ENCODE measurements around the gene CEBPG. TPM values are rescaled to one million over a fixed set of nuclear protein-coding genes. Genes with fewer than 3 reads are reported as not detected.
A peak's percentile ranks its signal among the peaks of the same experiment; 100 is the strongest.

CEBPG gene
- polyA plus RNA-seq, 4 donors, result 48.6 to 78.0 (median 67.7) TPM

DNA sequence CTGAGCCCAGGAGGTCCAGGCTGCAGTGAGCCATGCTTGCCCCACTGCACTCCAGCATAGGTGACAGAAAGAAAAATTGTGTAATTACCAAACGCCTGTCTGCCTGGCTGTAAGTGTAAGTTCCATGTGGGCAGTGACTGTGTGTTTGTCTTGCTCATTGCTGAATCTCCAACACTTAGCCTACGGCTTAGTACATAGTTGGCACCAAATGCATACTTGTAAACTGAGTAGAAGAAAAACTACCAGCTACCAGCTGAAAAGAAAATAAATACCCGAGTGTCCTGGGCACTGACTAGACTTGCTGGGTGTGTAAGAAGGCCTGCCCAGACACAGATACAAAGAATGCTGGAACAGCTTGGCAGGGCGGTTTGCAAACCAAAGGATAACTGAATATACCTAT is 2.7 kb upstream of the CEBPG start:
- FAIRE-seq (no peak), DNase-seq (no peak)
- Histone ChIP-seq H3K36me3 (ENCODE audit: control insufficient read depth in 3 of 3, insufficient read depth in 2 of 3, low read depth in 1 of 3, low read length in 3 of 3) (no peaks in the 10 kb centered on the region), H3K27ac (ENCODE audit: low read depth in 1 of 3, low read length in 2 of 3) (no peak overlapping the region), H3K9me3 (ENCODE audit: control insufficient read depth in 2 of 2, insufficient read depth in 1 of 2, low read depth in 1 of 2, low read length in 1 of 2) (peaks cover 0 to 4% of the 10 kb centered on the region in 2 donors), H3K27me3 (ENCODE audit: control insufficient read depth in 3 of 3, insufficient read depth in 3 of 3, low read length in 3 of 3) (no peaks in the 10 kb centered on the region), H3K4me3 (ENCODE audit: low read depth in 1 of 3, low read length in 3 of 3) (no peak overlapping the region), H3K4me1 (ENCODE audit: control insufficient read depth in 3 of 3, insufficient read depth in 2 of 3, low read depth in 1 of 3, low read length in 2 of 3) (peaks cover 2 to 23% (median 8%) of the 10 kb centered on the region in 3 donors)
- 66 to 80% (median 80%) methylated on average over 4 of the region's 4 CpGs for WGBS, 3 donors

DNA sequence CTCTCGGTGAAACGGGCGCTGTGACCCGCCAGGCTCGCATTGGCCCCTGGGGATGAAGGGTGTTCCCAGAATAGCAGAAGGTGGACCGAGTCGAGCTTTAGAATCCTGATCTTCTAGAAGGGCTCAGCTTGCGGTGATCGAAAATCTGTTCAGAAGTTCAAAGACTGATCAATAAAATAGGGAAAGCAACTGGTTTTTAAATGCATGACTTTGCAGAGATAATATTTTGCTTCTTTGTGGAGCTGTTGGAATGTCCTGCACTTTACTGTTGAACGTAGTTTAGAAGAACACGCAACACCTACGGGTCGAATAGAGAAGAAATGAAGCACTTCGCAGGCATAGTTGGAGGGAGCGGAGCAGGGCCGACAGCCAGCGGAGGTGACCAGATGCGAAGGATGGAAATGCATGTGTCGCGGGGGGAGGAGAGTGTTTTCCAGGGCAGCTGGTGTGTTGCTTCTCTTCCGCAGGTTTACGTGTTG is 766 bp downstream of the CEBPG start:
- peak overlapping the region; percentile 64 to 97 (median 96) for H3K4me3 ChIP-seq (ENCODE audit: low read depth in 1 of 3, low read length in 3 of 3)
- whole genome bisulfite sequencing, 3 donors, result 0 to 2% (median 1%) methylated on average over 22 of the region's 22 CpGs
- H3K36me3 ChIP-seq (ENCODE audit: control insufficient read depth in 3 of 3, insufficient read depth in 2 of 3, low read depth in 1 of 3, low read length in 3 of 3), result peaks cover 0 to 8% (median 2%) of the 10 kb centered on the region in 3 donors
- no peaks in the 10 kb centered on the region for H3K27me3 ChIP-seq (ENCODE audit: control insufficient read depth in 3 of 3, insufficient read depth in 3 of 3, low read length in 3 of 3)
- FAIRE-seq (no peak), DNase-seq (peak in 1 of 2 donors; percentile 64)
- peaks cover 11 to 31% (median 15%) of the 10 kb centered on the region in 3 donors for H3K4me1 ChIP-seq (ENCODE audit: control insufficient read depth in 3 of 3, insufficient read depth in 2 of 3, low read depth in 1 of 3, low read length in 2 of 3)
- peak overlapping the region; percentile 87 to 99 (median 99) for H3K27ac ChIP-seq (ENCODE audit: low read depth in 1 of 3, low read length in 2 of 3)
- H3K9me3 ChIP-seq (ENCODE audit: control insufficient read depth in 2 of 2, insufficient read depth in 1 of 2, low read depth in 1 of 2, low read length in 1 of 2), result no peaks in the 10 kb centered on the region

DNA sequence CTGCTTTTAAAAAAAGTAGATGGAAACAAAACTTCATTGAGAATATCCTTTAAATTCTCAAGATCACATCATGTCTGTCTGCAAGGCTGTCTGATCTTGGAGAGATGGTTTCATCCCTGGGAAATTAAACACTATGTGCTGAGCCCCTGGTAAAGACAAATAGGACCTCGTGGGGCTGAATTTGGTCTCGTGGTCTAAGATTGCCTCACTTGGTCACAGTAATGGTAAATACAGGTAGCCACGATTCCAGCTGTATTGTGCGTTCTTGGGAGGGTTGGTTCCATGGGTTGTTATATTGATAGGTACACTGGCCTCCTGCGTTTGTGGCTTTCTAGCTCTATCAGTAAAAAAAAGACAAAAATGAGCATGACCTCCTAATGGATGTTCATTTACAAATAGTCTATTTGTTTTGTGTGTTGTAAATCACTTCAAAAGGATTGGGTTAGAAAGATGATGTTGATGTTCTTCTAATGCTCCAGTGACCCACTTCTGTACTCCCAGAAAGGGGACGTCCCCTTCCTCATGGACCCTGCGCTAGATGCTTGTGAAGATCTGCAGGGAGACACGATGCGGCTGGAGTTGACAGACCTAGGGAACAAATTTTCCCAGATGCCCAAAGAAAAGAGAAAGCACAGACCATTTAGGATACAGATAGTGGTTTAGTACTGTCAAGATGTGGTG is 1.8 kb downstream of the CEBPG start:
- H3K27ac ChIP-seq (ENCODE audit: low read depth in 1 of 3, low read length in 2 of 3), result peak overlapping the region; percentile 87 to 99 (median 91)
- H3K36me3 ChIP-seq (ENCODE audit: control insufficient read depth in 3 of 3, insufficient read depth in 2 of 3, low read depth in 1 of 3, low read length in 3 of 3), result peaks cover 0 to 11% (median 2%) of the 10 kb centered on the region in 3 donors
- peak overlapping the region in 2 of 3 donors; percentile 64 to 96 for H3K4me3 ChIP-seq (ENCODE audit: low read depth in 1 of 3, low read length in 3 of 3)
- DNase-seq (peak in 1 of 2 donors; percentile 54), FAIRE-seq (no peak)
- WGBS, 3 donors, result 42 to 59% (median 52%) methylated on average over 9 of the region's 9 CpGs
- no peaks in the 10 kb centered on the region for H3K27me3 ChIP-seq (ENCODE audit: control insufficient read depth in 3 of 3, insufficient read depth in 3 of 3, low read length in 3 of 3)
- H3K4me1 ChIP-seq (ENCODE audit: control insufficient read depth in 3 of 3, insufficient read depth in 2 of 3, low read depth in 1 of 3, low read length in 2 of 3), result peaks cover 11 to 31% (median 15%) of the 10 kb centered on the region in 3 donors
- no peaks in the 10 kb centered on the region for H3K9me3 ChIP-seq (ENCODE audit: control insufficient read depth in 2 of 2, insufficient read depth in 1 of 2, low read depth in 1 of 2, low read length in 1 of 2)

DNA sequence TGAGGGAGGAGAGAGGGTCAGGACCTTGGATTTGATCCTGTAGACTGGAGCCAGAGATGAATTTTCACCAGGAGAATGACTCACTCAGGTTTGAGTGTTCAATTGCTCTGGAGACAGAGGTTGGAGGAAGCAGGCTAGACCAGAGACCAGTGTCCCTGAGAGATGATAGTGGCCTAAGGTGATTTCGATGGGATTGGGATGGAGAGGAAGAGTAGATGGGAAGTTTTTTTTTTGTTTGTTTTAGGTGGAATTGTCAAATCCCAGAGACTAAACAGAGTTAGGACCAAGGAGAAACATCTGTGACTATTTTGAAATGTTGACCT is 2.3 kb downstream of the CEBPG start:
- Histone ChIP-seq H3K9me3 (ENCODE audit: control insufficient read depth in 2 of 2, insufficient read depth in 1 of 2, low read depth in 1 of 2, low read length in 1 of 2) (no peaks in the 10 kb centered on the region), H3K27ac (ENCODE audit: low read depth in 1 of 3, low read length in 2 of 3) (peak overlapping the region; percentile 87 to 99 (median 91)), H3K27me3 (ENCODE audit: control insufficient read depth in 3 of 3, insufficient read depth in 3 of 3, low read length in 3 of 3) (no peaks in the 10 kb centered on the region), H3K36me3 (ENCODE audit: control insufficient read depth in 3 of 3, insufficient read depth in 2 of 3, low read depth in 1 of 3, low read length in 3 of 3) (peaks cover 0 to 11% (median 2%) of the 10 kb centered on the region in 3 donors), H3K4me1 (ENCODE audit: control insufficient read depth in 3 of 3, insufficient read depth in 2 of 3, low read depth in 1 of 3, low read length in 2 of 3) (peaks cover 11 to 31% (median 15%) of the 10 kb centered on the region in 3 donors), H3K4me3 (ENCODE audit: low read depth in 1 of 3, low read length in 3 of 3) (peak overlapping the region in 2 of 3 donors; percentile 64 to 96)
- DNase-seq (peak; percentile 39 to 77), FAIRE-seq (no peak)
- 57 to 71% (median 71%) methylated on average over 1 of the region's 1 CpG for WGBS, 3 donors

DNA sequence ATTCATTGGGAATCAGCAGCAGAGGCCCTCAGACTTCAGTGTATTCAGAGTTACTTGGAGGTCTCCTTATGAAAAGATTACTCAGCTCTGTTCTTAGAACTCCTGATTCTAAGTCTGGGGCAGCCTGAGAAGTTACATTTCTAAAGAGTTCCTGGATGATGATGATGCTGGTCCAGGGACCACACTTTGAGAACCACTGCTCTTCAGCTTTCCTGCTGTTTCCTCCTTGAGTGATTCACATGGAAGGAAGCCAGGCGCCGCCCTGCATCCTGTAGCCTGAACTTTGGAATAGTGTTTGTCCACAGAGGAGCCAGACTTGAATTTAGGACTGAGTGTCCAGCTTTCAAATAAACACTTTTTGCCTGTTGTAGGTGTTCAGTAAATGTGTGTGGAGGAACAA is 2.9 kb downstream of the CEBPG start:
- Histone ChIP-seq H3K4me3 (ENCODE audit: low read depth in 1 of 3, low read length in 3 of 3) (no peak overlapping the region), H3K27ac (ENCODE audit: low read depth in 1 of 3, low read length in 2 of 3) (peak overlapping the region; percentile 87 to 99 (median 91)), H3K9me3 (ENCODE audit: control insufficient read depth in 2 of 2, insufficient read depth in 1 of 2, low read depth in 1 of 2, low read length in 1 of 2) (no peaks in the 10 kb centered on the region), H3K4me1 (ENCODE audit: control insufficient read depth in 3 of 3, insufficient read depth in 2 of 3, low read depth in 1 of 3, low read length in 2 of 3) (peaks cover 11 to 35% (median 15%) of the 10 kb centered on the region in 3 donors), H3K36me3 (ENCODE audit: control insufficient read depth in 3 of 3, insufficient read depth in 2 of 3, low read depth in 1 of 3, low read length in 3 of 3) (peaks cover 2 to 15% (median 3%) of the 10 kb centered on the region in 3 donors), H3K27me3 (ENCODE audit: control insufficient read depth in 3 of 3, insufficient read depth in 3 of 3, low read length in 3 of 3) (no peaks in the 10 kb centered on the region)
- DNase-seq (peak; percentile 84 to 96), FAIRE-seq (no peak)
- WGBS, 3 donors, result 7 to 43% (median 28%) methylated on average over 2 of the region's 2 CpGs

DNA sequence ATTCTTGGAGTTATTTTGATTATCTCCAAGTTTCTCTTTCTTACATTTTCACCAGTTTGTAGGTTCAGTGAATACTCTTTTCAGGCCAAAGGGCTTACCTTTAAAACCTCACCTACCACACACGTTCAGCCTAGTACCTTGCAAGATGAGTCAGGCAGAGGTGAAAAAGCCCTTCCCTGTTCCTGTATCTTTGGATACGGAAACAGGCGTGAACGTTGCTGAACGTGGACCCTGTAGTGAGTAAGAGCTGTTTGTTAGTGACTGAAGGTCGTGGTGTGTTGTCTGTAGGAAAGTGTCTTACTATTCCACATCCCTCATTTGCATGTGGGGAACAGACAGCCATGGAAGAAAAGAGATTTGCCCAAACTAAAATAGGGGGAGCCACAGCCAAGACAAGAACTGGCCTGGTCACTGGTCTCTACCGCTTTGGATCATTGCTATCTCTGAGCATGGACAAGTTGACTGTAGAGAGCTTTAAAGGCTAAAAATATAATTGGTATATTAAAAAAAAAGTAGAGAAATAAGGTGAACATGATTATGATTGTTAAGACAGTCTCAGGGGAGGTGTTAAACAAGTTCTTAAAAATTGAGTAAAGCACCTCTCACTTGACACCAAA is 3.5 kb downstream of the CEBPG start:
- WGBS, 3 donors, result 18 to 53% (median 34%) methylated on average over 7 of the region's 7 CpGs
- Histone ChIP-seq H3K9me3 (ENCODE audit: control insufficient read depth in 2 of 2, insufficient read depth in 1 of 2, low read depth in 1 of 2, low read length in 1 of 2) (no peaks in the 10 kb centered on the region), H3K4me1 (ENCODE audit: control insufficient read depth in 3 of 3, insufficient read depth in 2 of 3, low read depth in 1 of 3, low read length in 2 of 3) (peaks cover 11 to 37% (median 15%) of the 10 kb centered on the region in 3 donors), H3K4me3 (ENCODE audit: low read depth in 1 of 3, low read length in 3 of 3) (no peak overlapping the region), H3K27ac (ENCODE audit: low read depth in 1 of 3, low read length in 2 of 3) (peak overlapping the region; percentile 87 to 99 (median 91)), H3K36me3 (ENCODE audit: control insufficient read depth in 3 of 3, insufficient read depth in 2 of 3, low read depth in 1 of 3, low read length in 3 of 3) (peaks cover 4 to 17% (median 4%) of the 10 kb centered on the region in 3 donors), H3K27me3 (ENCODE audit: control insufficient read depth in 3 of 3, insufficient read depth in 3 of 3, low read length in 3 of 3) (no peaks in the 10 kb centered on the region)
- peak; percentile 84 to 96 for DNase-seq
- FAIRE-seq, result no peak

DNA sequence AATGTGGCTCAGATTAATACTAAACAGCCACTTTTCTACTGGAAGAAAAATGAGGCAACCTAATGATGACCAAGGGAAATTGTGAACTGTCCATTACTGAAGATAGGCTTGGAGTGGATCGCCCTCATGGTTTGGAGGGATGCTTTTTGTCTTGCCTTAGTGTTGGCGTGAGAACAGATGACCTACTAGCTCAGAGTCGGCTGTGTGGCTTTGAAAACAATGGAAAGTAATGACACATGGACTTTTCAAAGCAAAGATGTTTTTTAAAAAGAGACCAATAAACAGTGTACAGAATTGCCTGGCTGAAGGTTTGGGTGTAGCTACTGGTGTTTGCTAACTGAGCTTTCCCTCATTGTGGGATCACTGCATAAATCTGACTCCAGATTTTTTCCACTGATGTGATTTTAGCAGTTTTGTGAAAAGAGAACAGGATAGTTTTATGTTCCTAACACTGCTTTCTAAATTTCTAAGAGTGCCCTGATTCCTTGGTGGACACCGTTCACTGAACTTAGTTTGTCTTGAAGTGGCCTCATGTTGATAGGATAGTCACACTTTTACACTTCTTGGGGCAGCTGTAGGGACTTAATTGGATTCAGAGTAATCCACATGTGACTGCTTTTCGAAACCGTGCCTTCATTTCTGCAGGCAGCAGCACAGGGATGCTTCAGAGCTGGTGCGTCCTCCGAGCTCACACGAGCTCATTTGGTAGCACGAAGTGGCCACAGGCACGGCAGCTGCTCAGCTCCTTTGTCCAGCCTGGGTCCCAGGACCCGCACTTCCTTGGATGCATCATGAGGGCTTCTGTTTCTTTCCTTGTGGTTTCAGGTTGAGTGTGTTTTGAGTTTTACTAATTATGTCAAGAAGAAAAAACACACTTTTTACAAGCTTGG is 4.3 kb downstream of the CEBPG start:
- 77 to 79% (median 78%) methylated on average over 12 of the region's 12 CpGs for WGBS, 3 donors
- peaks cover 11 to 37% (median 15%) of the 10 kb centered on the region in 3 donors for H3K4me1 ChIP-seq (ENCODE audit: control insufficient read depth in 3 of 3, insufficient read depth in 2 of 3, low read depth in 1 of 3, low read length in 2 of 3)
- peaks cover 4 to 18% (median 4%) of the 10 kb centered on the region in 3 donors for H3K36me3 ChIP-seq (ENCODE audit: control insufficient read depth in 3 of 3, insufficient read depth in 2 of 3, low read depth in 1 of 3, low read length in 3 of 3)
- DNase-seq (no peak), FAIRE-seq (no peak)
- no peaks in the 10 kb centered on the region for H3K27me3 ChIP-seq (ENCODE audit: control insufficient read depth in 3 of 3, insufficient read depth in 3 of 3, low read length in 3 of 3)
- H3K27ac ChIP-seq (ENCODE audit: low read depth in 1 of 3, low read length in 2 of 3), result peak overlapping the region; percentile 73 to 99 (median 87)
- H3K9me3 ChIP-seq (ENCODE audit: control insufficient read depth in 2 of 2, insufficient read depth in 1 of 2, low read depth in 1 of 2, low read length in 1 of 2), result no peaks in the 10 kb centered on the region
- no peak overlapping the region for H3K4me3 ChIP-seq (ENCODE audit: low read depth in 1 of 3, low read length in 3 of 3)

All from small intestine (tissue), 7 donors.